Muscle of leg (tissue), 11 donors: ENCODE data around the gene SH3BP5L. TPM values are rescaled to one million over a fixed set of nuclear protein-coding genes. Genes with fewer than 3 reads are reported as not detected.

ENCODE experiments used
- DNase-seq: peaks from one replicate; pipeline ENCODE4 v3.0.0; 2013
- H3K27ac ChIP-seq: one replicate; pipeline ENCODE4 v1.5.1; 2013; ENCODE audit warnings: mild to moderate bottlenecking, low read length, control low read depth
- H3K27me3 ChIP-seq: one replicate; pipeline ENCODE4 v1.6.1; 2013; ENCODE audit warnings: low read length; ENCODE audit not compliant: control insufficient read depth, insufficient read depth
- H3K36me3 ChIP-seq: one replicate; pipeline ENCODE4 v1.6.1; 2013; ENCODE audit warnings: low read length; ENCODE audit not compliant: control insufficient read depth, insufficient read depth
- H3K4me1 ChIP-seq: one replicate; pipeline ENCODE4 v1.6.1; 2013; ENCODE audit warnings: low read length; ENCODE audit not compliant: control insufficient read depth, insufficient read depth
- H3K4me3 ChIP-seq: one replicate; pipeline ENCODE4 v1.5.1; 2013; ENCODE audit warnings: low read length, control low read depth
- H3K9me3 ChIP-seq: replicated peaks from 2 replicates; pipeline ENCODE4 v1.6.1; 2013; ENCODE audit warnings: low read depth, low read length; ENCODE audit not compliant: control insufficient read depth
- WGBS: methylation state at CpG from one replicate; pipeline ENCODE4 v1.1.5; 2013; ENCODE audit warnings: missing lambda C conversion rate; ENCODE audit not compliant: insufficient coverage; 5-methylcytosine and 5-hydroxymethylcytosine counted together
- polyA plus RNA-seq, 8 donors: library from polyadenylated mRNA; unstranded; fragments of 120-200 nt; gene quantifications; one replicate each; pipeline versions ENCODE4 v1.2.1 to v1.2.3, GENCODE V29; 2013; ENCODE audit warnings: inconsistent platforms in 1 of 8, low replicate concordance in 1 of 8; ENCODE audit not compliant: insufficient read length in 8 of 8, insufficient read depth in 1 of 8
- total RNA-seq: library from RNA; stranded (reverse); fragments of 120-200 nt; gene quantifications from one replicate; pipeline ENCODE4 v1.2.4, GENCODE V29; 2013

Gene SH3BP5L
- total and polyA plus RNA-seq, 9 donors = 17.2 to 22.2 (median 20.0) TPM

DNA sequence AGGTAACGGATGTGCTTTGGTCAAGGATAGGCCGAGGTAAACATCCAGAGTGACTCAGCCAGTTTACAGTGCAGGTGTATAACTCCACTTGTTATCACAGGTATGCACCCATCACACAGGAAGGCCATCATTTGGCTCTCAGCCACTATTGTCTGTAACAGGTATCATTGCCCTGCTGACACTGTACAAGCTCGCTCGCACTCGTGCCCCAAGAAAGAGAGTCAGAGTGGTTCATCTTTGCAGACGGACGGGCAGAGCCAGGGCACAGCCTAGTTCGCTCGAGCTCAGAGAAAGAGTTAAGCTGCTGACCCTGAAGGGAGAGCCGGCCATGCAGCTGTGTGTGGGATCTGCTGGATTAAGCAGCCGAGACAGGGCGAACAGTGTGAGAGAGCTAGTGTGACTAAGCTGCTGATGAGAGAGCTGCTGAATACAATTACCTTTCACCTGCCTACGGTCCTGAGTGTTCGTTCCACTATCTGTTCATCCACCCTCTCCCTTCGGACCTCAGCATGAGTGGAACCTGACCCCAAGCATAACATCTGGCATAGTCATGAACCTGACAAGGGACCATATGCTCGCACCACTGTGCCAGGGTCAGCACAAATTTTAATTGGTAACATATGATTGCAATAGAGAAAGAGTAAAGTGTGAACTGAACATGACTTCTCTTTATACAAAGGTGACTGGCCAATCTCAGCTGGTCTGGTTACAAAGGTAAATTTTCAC lies 43.1 kb downstream of the SH3BP5L start:
- no peak for DNase-seq
- no peaks in the 10 kb centered on the region for H3K4me1 ChIP-seq
- H3K36me3 ChIP-seq = no peaks in the 10 kb centered on the region
- peaks cover 18% of the 10 kb centered on the region for H3K9me3 ChIP-seq
- WGBS = 55% methylated on average over 11 of the region's 16 CpGs
- H3K27me3 ChIP-seq = no peaks in the 10 kb centered on the region
- no peak overlapping the region for H3K27ac ChIP-seq
- no peak overlapping the region for H3K4me3 ChIP-seq

DNA sequence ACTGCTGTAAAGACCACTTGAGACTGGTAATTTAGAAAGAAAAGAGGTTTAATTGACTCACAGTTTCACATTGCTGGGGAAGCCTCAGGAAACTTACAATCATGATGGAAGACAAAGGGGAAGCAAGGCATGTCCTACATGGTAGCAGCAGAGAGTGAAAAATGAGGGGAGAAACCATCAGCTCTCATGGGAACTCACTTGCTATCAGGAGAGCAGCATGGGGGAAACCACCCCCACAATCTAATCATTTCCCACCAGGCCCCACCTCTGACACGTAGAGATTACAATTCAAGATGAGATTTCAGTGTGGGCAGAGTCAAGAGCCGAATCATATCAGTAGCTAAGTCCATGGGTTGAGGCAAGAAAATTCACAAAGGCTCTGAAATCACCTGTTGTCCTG lies 46.4 kb downstream of the SH3BP5L start:
- H3K4me1 ChIP-seq = no peaks in the 10 kb centered on the region
- H3K4me3 ChIP-seq = no peak overlapping the region
- WGBS = 70% methylated on average over 2 of the region's 2 CpGs
- DNase-seq = no peak
- peaks cover 34% of the 10 kb centered on the region for H3K9me3 ChIP-seq
- H3K36me3 ChIP-seq = no peaks in the 10 kb centered on the region
- H3K27me3 ChIP-seq = no peaks in the 10 kb centered on the region
- no peak overlapping the region for H3K27ac ChIP-seq

DNA sequence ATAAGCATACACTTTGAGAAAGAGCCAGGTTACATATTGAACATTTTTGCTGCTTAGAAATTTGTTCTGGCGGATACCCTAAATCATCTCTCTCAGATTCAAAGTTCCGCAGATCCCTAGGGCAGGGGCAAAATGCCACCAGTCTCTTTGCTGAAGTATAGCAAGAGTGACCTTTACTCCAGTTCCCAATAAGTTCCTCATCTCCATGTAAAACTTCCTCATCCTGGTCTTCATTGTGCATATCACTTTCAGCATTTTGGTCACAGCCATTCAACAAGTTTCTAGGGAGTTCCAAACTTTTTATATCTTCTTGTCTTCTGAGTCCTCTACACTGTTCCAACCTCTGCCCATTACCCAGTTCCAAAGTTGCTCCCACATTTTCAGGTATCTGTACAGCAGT lies 46.8 kb downstream of the SH3BP5L start:
- no peaks in the 10 kb centered on the region for H3K27me3 ChIP-seq
- H3K4me3 ChIP-seq = no peak overlapping the region
- H3K4me1 ChIP-seq = no peaks in the 10 kb centered on the region
- no CpG with 5 or more reads among the region's 2 CpGs for WGBS
- H3K9me3 ChIP-seq = peaks cover 34% of the 10 kb centered on the region
- H3K36me3 ChIP-seq = no peaks in the 10 kb centered on the region
- DNase-seq = peak; percentile 5
- no peak overlapping the region for H3K27ac ChIP-seq

DNA sequence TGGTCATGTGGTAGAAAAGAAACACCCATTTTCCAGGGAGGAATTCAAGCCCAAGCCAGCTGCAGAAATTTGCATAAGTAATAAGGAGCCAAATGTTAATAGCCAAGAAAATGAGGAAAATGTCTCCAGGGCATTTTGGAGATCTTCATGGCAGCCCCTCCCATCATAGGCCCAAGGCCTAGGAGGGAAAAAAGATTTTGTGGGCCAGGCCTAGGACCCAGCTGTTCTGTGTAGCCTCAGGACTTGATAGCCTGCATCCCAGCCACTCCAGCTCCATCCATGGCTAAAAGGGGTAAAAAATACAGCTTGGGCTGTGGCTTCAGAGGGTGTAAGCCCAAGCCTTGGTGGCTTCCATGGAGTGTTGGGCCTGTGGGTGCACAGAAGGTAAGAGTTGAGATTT lies 48.7 kb downstream of the SH3BP5L start:
- no peaks in the 10 kb centered on the region for H3K27me3 ChIP-seq
- no peak overlapping the region for H3K4me3 ChIP-seq
- no peak overlapping the region for H3K27ac ChIP-seq
- H3K9me3 ChIP-seq = peaks cover 36% of the 10 kb centered on the region
- no peak for DNase-seq
- no peaks in the 10 kb centered on the region for H3K36me3 ChIP-seq
- no peaks in the 10 kb centered on the region for H3K4me1 ChIP-seq

DNA sequence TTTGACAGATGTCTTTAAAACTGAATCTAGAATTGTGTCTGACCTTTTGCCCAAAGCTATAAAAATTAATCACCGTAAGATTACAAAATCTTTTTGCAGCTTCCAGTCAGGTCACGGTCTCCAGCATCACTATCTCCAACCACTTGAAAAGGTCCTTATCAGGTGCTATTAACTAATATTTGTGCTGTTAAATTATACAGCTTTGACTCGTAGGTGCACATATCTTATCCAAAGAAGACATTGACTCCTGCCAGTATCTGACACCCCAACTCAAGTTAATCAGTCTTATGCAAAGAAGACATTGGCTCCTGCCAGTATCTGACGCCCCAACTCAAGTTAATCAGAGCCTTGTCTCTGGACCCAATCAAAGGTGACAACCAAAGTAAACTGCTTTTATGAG lies 50.3 kb downstream of the SH3BP5L start:
- no peaks in the 10 kb centered on the region for H3K4me1 ChIP-seq
- no peaks in the 10 kb centered on the region for H3K36me3 ChIP-seq
- no peak overlapping the region for H3K27ac ChIP-seq
- H3K4me3 ChIP-seq = no peak overlapping the region
- peaks cover 32% of the 10 kb centered on the region for H3K9me3 ChIP-seq
- H3K27me3 ChIP-seq = no peaks in the 10 kb centered on the region
- DNase-seq = no peak
- WGBS = 83% methylated on average over 2 of the region's 4 CpGs

Other genes with a start within 250 kb of the SH3BP5L start
- gene OR2T10, start 228.2 kb downstream of the SH3BP5L start, total RNA-seq = not detected
- gene OR2T10, start 228.2 kb downstream of the SH3BP5L start, polyA plus RNA-seq = not detected
- gene OR2T11, start 190.8 kb downstream of the SH3BP5L start, total RNA-seq = not detected
- gene OR2T11, start 190.8 kb downstream of the SH3BP5L start, polyA plus RNA-seq = not detected
- gene OR2T35, start 180.6 kb downstream of the SH3BP5L start, total RNA-seq = not detected
- under 1 TPM in 1 of 8 donors, not detected in 7; 0.27 TPM for gene OR2T35, start 180.6 kb downstream of the SH3BP5L start, polyA plus RNA-seq
- not detected for gene OR2T27, start 170.4 kb downstream of the SH3BP5L start, total RNA-seq
- gene OR2T27, start 170.4 kb downstream of the SH3BP5L start, polyA plus RNA-seq = not detected
- gene OR14I1, start 123.1 kb downstream of the SH3BP5L start, total RNA-seq = not detected
- gene OR14I1, start 123.1 kb downstream of the SH3BP5L start, polyA plus RNA-seq = not detected
- gene LYPD8, start 70.2 kb downstream of the SH3BP5L start, total RNA-seq = not detected
- gene LYPD8, start 70.2 kb downstream of the SH3BP5L start, polyA plus RNA-seq = not detected
- gene ZNF672, start 12.3 kb upstream of the SH3BP5L start, total RNA-seq = 13.3 TPM
- gene ZNF672, start 12.3 kb upstream of the SH3BP5L start, polyA plus RNA-seq = 10 to 100 TPM; 16.4 to 20.7 (median 18.5) TPM
- 18.8 TPM for gene ZNF692, start 33.2 kb upstream of the SH3BP5L start, total RNA-seq
- gene ZNF692, start 33.2 kb upstream of the SH3BP5L start, polyA plus RNA-seq = 10 to 100 TPM; 22.0 to 42.8 (median 32.2) TPM
- gene PGBD2, start 80.3 kb upstream of the SH3BP5L start, total RNA-seq = 5.4 TPM
- gene PGBD2, start 80.3 kb upstream of the SH3BP5L start, polyA plus RNA-seq = 1 to 10 TPM; 4.2 to 6.0 (median 4.8) TPM